H1 (cell line): ENCODE measurements around the gene KCNJ10. TPM values are rescaled to one million over a fixed set of nuclear protein-coding genes. Genes with fewer than 3 reads are reported as not detected.

Experiments
- CTCF ChIA-PET: fragments of 300-600 bp; sonication (Branson Sonifier 250); formaldehyde crosslinking; loops from one replicate; lab custom pipeline; 2021; ENCODE audit not compliant: partially characterized antibody; lab: Charles Lee
- POLR2A ChIA-PET: fragments of 300-600 bp; sonication (Branson Sonifier 250); formaldehyde crosslinking; loops from one replicate; lab custom pipeline; 2021; ENCODE audit warnings: inconsistent platforms; ENCODE audit not compliant: partially characterized antibody; lab: Charles Lee
- DNase-seq, 2 experiments: peaks; one replicate each; pipeline versions ENCODE4 v3.0.0 to v3.0.0-alpha.2; 2010 to 2022; ENCODE audit warnings: low spot score in 2 of 2, low read depth in 1 of 2, mixed read lengths in 1 of 2
- FAIRE-seq: peaks from 2 replicates; lab custom pipeline; 2011; peaks lifted over from hg19 to GRCh38; lab: Jason Lieb, UNC
- H2AFZ ChIP-seq: 2 replicates; pipeline ENCODE4 v1.8.1; 2012; ENCODE audit warnings: low read length, inconsistent platforms
- H2AK5ac ChIP-seq: 2 replicates; pipeline ENCODE4 v1.6.1; 2013; ENCODE audit warnings: low read depth, low read length
- H2BK120ac ChIP-seq: replicated peaks from 2 replicates; pipeline ENCODE3; 2013; ENCODE audit warnings: low read depth, low read length, inconsistent platforms
- H2BK12ac ChIP-seq: 2 replicates; pipeline ENCODE4 v1.6.1; 2013; ENCODE audit warnings: low read depth, low read length
- H2BK15ac ChIP-seq: 2 replicates; pipeline ENCODE4 v1.6.1; 2013; ENCODE audit warnings: low read length
- H2BK20ac ChIP-seq: 2 replicates; pipeline ENCODE4 v1.6.1; 2013; ENCODE audit warnings: low read length
- H2BK5ac ChIP-seq: 2 replicates; pipeline ENCODE4 v1.6.1; 2013; ENCODE audit warnings: low read depth, low read length
- H3K14ac ChIP-seq: 2 replicates; pipeline ENCODE4 v1.6.1; 2013; ENCODE audit warnings: inconsistent platforms; ENCODE audit not compliant: insufficient read length
- H3K18ac ChIP-seq: 2 replicates; pipeline ENCODE4 v1.6.1; 2013; ENCODE audit warnings: low read length; ENCODE audit errors: extremely low read depth
- H3K23ac ChIP-seq: 2 replicates; pipeline ENCODE4 v1.6.1; 2013; ENCODE audit warnings: inconsistent platforms; ENCODE audit not compliant: insufficient read length
- H3K23me2 ChIP-seq: 2 replicates; pipeline ENCODE4 v1.6.1; 2013; ENCODE audit warnings: low read depth, low read length
- H3K27ac ChIP-seq: 2 replicates; pipeline ENCODE4 v1.6.1; 2011; ENCODE audit warnings: low read depth, low read length, inconsistent platforms
- H3K27me3 ChIP-seq, 4 experiments: replicated peaks in 1 of 4; 1 replicate in 1 of 4; 2 replicates in 3 of 4; pipeline versions ENCODE4 v1.6.1 to v1.8.1; 2011 to 2013; ENCODE audit warnings: low read length in 3 of 4, mild to moderate bottlenecking in 3 of 4, inconsistent platforms in 2 of 4, mixed read lengths in 2 of 4, moderate library complexity in 1 of 4; ENCODE audit not compliant: control insufficient read depth in 3 of 4, insufficient read depth in 3 of 4; ENCODE audit errors: extremely low read depth in 1 of 4
- H3K36me3 ChIP-seq, 4 experiments: 2 replicates each; pipeline versions ENCODE4 v1.6.1 to v1.8.1; 2011 to 2013; ENCODE audit warnings: mild to moderate bottlenecking in 4 of 4, low read length in 3 of 4, moderate library complexity in 2 of 4, control low read depth in 1 of 4, inconsistent platforms in 1 of 4; ENCODE audit not compliant: insufficient read depth in 4 of 4, control insufficient read depth in 2 of 4
- H3K4ac ChIP-seq: replicated peaks from 2 replicates; pipeline ENCODE3; 2013; ENCODE audit warnings: low read length, low read depth, mixed read lengths, inconsistent platforms; ENCODE audit not compliant: insufficient read length
- H3K4me1 ChIP-seq, 4 experiments: replicated peaks in 1 of 4; 1 replicate in 1 of 4; 2 replicates in 3 of 4; pipeline versions ENCODE4 v1.6.1 to v1.8.1; 2011 to 2013; ENCODE audit warnings: low read length in 3 of 4, inconsistent platforms in 2 of 4, mixed read lengths in 1 of 4; ENCODE audit not compliant: insufficient read depth in 4 of 4, control insufficient read depth in 3 of 4
- H3K4me2 ChIP-seq, 2 experiments: 2 replicates each; pipeline versions ENCODE4 v1.6.1 to v1.8.1; 2011 to 2013; ENCODE audit warnings: low read depth in 2 of 2, low read length in 2 of 2, control low read depth in 1 of 2, inconsistent platforms in 1 of 2, mild to moderate bottlenecking in 1 of 2; ENCODE audit not compliant: insufficient read depth in 1 of 2
- H3K4me3 ChIP-seq, 4 experiments: fragments of 200-600, 300-600 bp in 1 of 4; sonication (generic), shearing (Covaris generic), sonication (Bioruptor Twin) in 1 of 4; 2 replicates each; pipeline versions ENCODE4 v1.5.1 to v1.8.1; 2011 to 2016; ENCODE audit warnings: low read length in 4 of 4, low read depth in 3 of 4, control low read depth in 2 of 4, inconsistent platforms in 2 of 4, mild to moderate bottlenecking in 2 of 4, mixed read lengths in 1 of 4, moderate library complexity in 1 of 4; ENCODE audit not compliant: insufficient read depth in 2 of 4; ENCODE audit errors: extremely low read depth in 1 of 4
- H3K56ac ChIP-seq: replicated peaks from 2 replicates; pipeline ENCODE3; 2013; ENCODE audit warnings: low read depth, mild to moderate bottlenecking, mixed read lengths, low read length, inconsistent platforms; ENCODE audit not compliant: insufficient read length
- H3K79me1 ChIP-seq: 2 replicates; pipeline ENCODE4 v1.6.1; 2013; ENCODE audit warnings: low read depth, low read length, control low read depth
- H3K79me2 ChIP-seq, 2 experiments: 2 replicates each; pipeline versions ENCODE4 v1.6.1 to v1.8.1; 2012 to 2013; ENCODE audit warnings: low read length in 2 of 2, mild to moderate bottlenecking in 2 of 2, inconsistent platforms in 1 of 2; ENCODE audit not compliant: insufficient read depth in 2 of 2, control insufficient read depth in 1 of 2
- H3K9ac ChIP-seq, 4 experiments: replicated peaks in 1 of 4; 1 replicate in 1 of 4; 2 replicates in 3 of 4; pipeline versions ENCODE4 v1.6.1 to v1.8.1; 2011 to 2013; ENCODE audit warnings: low read depth in 3 of 4, low read length in 3 of 4, control low read depth in 2 of 4, mild to moderate bottlenecking in 2 of 4, moderate library complexity in 2 of 4, inconsistent platforms in 1 of 4; ENCODE audit errors: extremely low read depth in 1 of 4
- H3K9me3 ChIP-seq, 2 experiments: 2 replicates each; pipeline versions ENCODE4 v1.6.1 to v1.8.1; 2012 to 2013; ENCODE audit warnings: mild to moderate bottlenecking in 2 of 2, moderate library complexity in 2 of 2, control low read depth in 1 of 2, inconsistent platforms in 1 of 2, low read depth in 1 of 2, low read length in 1 of 2, mixed read lengths in 1 of 2; ENCODE audit not compliant: insufficient read depth in 2 of 2
- H4K20me1 ChIP-seq, 2 experiments: replicated peaks in 1 of 2; 2 replicates each; pipeline versions ENCODE3 to v1.8.1; 2011 to 2013; ENCODE audit warnings: inconsistent platforms in 2 of 2, low read length in 2 of 2, mild to moderate bottlenecking in 1 of 2; ENCODE audit not compliant: insufficient read depth in 2 of 2, control insufficient read depth in 1 of 2
- H4K5ac ChIP-seq: 2 replicates; pipeline ENCODE4 v1.6.1; 2013; ENCODE audit warnings: low read length, low read depth, mixed read lengths, inconsistent platforms; ENCODE audit not compliant: insufficient read length
- H4K8ac ChIP-seq: 2 replicates; pipeline ENCODE4 v1.8.0; 2013; ENCODE audit warnings: mild to moderate bottlenecking, moderate library complexity, low read length, inconsistent platforms; ENCODE audit not compliant: insufficient read depth; ENCODE audit errors: extremely low read depth
- H4K91ac ChIP-seq: replicated peaks from 2 replicates; pipeline ENCODE3; 2013; ENCODE audit warnings: low read length, mixed read lengths, inconsistent platforms; ENCODE audit not compliant: insufficient read length
- BRCA1 ChIP-seq: IDR thresholded peaks from 2 replicates; pipeline ENCODE4 v1.6.1; 2012; ENCODE audit warnings: low read depth, low read length, improper control_type of control experiment
- EP300 ChIP-seq, 2 experiments: IDR thresholded peaks; 1 replicate in 1 of 2; 2 replicates in 1 of 2; pipeline ENCODE4 v1.6.1; 2011 to 2012; ENCODE audit warnings: low read depth in 2 of 2, low read length in 2 of 2, mild to moderate bottlenecking in 2 of 2, borderline replicate concordance in 1 of 2, inconsistent platforms in 1 of 2, moderate library complexity in 1 of 2
- KDM4A ChIP-seq: IDR thresholded peaks from one replicate; pipeline ENCODE4 v1.7.1; 2012; ENCODE audit warnings: low read depth, mild to moderate bottlenecking, moderate library complexity, low read length, inconsistent platforms; ENCODE audit not compliant: severe bottlenecking
- POLR2AphosphoS5 ChIP-seq: IDR thresholded peaks from 2 replicates; pipeline ENCODE4 v1.6.1; 2011; ENCODE audit warnings: low read depth, low read length
- RAD21 ChIP-seq, 2 experiments: IDR thresholded peaks in 1 of 2; conservative IDR thresholded peaks in 1 of 2; 2 replicates each; pipeline ENCODE4 v1.6.1; 2011; ENCODE audit warnings: low read depth in 2 of 2, low read length in 2 of 2, improper control_type of control experiment in 1 of 2, inconsistent platforms in 1 of 2, mild to moderate bottlenecking in 1 of 2, moderate library complexity in 1 of 2
- RXRA ChIP-seq: IDR thresholded peaks from 2 replicates; pipeline ENCODE4 v1.6.1; 2011; ENCODE audit warnings: low read depth, mild to moderate bottlenecking, low read length, moderate library complexity; ENCODE audit not compliant: insufficient read depth
- SP1 ChIP-seq: IDR thresholded peaks from 2 replicates; pipeline ENCODE4 v1.6.1; 2011; ENCODE audit warnings: low read depth, low read length
- TAF1 ChIP-seq: IDR thresholded peaks from 2 replicates; pipeline ENCODE4 v1.6.1; 2011; ENCODE audit warnings: mild to moderate bottlenecking, low read depth, low read length
- TAF7 ChIP-seq: optimal IDR thresholded peaks from 2 replicates; pipeline ENCODE3; 2011; ENCODE audit warnings: low read depth, mild to moderate bottlenecking, inconsistent platforms, low read length, moderate library complexity, borderline replicate concordance
- ZNF274 ChIP-seq: IDR thresholded peaks from 2 replicates; pipeline ENCODE4 v1.7.0; 2012; ENCODE audit warnings: low read length, borderline replicate concordance; ENCODE audit errors: extremely low read depth
- WGBS, 2 experiments: shearing (Covaris generic) in 1 of 2; methylation state at CpG; one replicate each; pipeline versions ENCODE4 v1.1.6 to v1.1.7; 2013 to 2015; ENCODE audit warnings: low lambda C conversion rate in 2 of 2, mixed read lengths in 2 of 2, inconsistent platforms in 1 of 2, low coverage in 1 of 2, missing lambda C conversion rate in 1 of 2; ENCODE audit not compliant: insufficient replicate concordance in 2 of 2, insufficient coverage in 1 of 2, insufficient read length in 1 of 2; ENCODE audit errors: extremely low coverage in 1 of 2, missing lambda C conversion rate in 1 of 2; 5-methylcytosine and 5-hydroxymethylcytosine counted together
- polyA plus RNA-seq, 7 experiments: library from polyadenylated mRNA; depleted of rRNA in 3 of 7; stranded (reverse) in 5 of 7; unstranded in 2 of 7; fragments of >200 nt in 5 of 7; fragments of 200-250 nt in 2 of 7; gene quantifications; 1 replicate in 5 of 7; 2 replicates in 1 of 7; 4 replicates in 1 of 7; pipeline versions ENCODE4 v1.2.1 to v1.2.3, GENCODE V29; 2011 to 2013; ENCODE audit warnings: missing spikeins in 2 of 7, mixed read lengths in 2 of 7
- total RNA-seq: library from RNA; stranded (reverse); fragmentation: NEBNext Ultra II Directional; extraction: Animal tissue kit (Norgen Biotek cat#: 25700); gene quantifications from 2 replicates; pipeline ENCODE4 v1.2.1, GENCODE V29; 2021

Gene KCNJ10
- total and polyA plus RNA-seq, 2 of the 8 experiments (the other 6 are each of a cell fraction or from before 2014, with no cell fraction given): 1.7 to 2.4 TPM

DNA sequence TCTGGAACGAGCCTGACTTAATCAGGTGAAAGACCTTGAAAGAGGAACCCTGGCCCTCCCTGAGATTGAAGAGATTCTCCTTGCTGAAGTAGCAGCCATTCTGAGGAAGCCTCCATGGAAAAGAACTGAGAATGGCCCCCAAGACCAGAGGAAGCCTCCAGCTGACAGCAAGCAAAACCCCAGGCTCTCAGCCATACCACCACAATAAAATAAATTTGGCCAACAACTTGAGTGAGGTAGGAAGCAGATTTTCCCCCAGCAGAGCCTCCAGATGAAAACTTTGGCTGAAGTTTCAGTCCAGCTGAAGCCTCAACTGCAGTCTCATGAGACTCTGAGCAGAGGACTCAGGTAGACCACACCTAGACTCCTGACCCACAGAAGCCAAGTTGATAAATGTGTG is 82.0 kb downstream of the KCNJ10 start:
- Histone ChIP-seq H4K8ac (no peak overlapping the region), H4K5ac (no peak overlapping the region), H4K91ac (no peak overlapping the region), H3K36me3 (no peaks in the 10 kb centered on the region), H3K56ac (no peak overlapping the region), H3K18ac (no peak overlapping the region), H3K4ac (no peak overlapping the region), H3K79me1 (no peaks in the 10 kb centered on the region), H2AFZ (no peak overlapping the region), H3K79me2 (no peaks in the 10 kb centered on the region), H2BK15ac (no peak overlapping the region), H3K4me3 (no peak overlapping the region), H4K20me1 (no peaks in the 10 kb centered on the region), H2AK5ac (no peak overlapping the region), H3K23me2 (no peaks in the 10 kb centered on the region; the same call in 1 of the 2 replicates), H2BK5ac (no peak overlapping the region), H3K14ac (no peak overlapping the region), H2BK20ac (no peak overlapping the region), H3K27me3 (no peaks in the 10 kb centered on the region), H2BK12ac (no peak overlapping the region), H3K9ac (no peak overlapping the region), H3K9me3 (peaks cover 0 to 5% of the 10 kb centered on the region in 2 experiments; a peak in 1 of 4 replicates), H3K27ac (no peak overlapping the region), H3K4me1 (0 out of 7 replicates have a peak, but pooled peaks cover 0 to 2% (median 0%) of the 10 kb centered on the region in 4 experiments), H2BK120ac (no peak overlapping the region), H3K23ac (no peak overlapping the region), H3K4me2 (no peak overlapping the region)
- DNase-seq (no peak), FAIRE-seq (no peak)
- TF ChIP-seq SP1: no peak
- TF ChIP-seq RXRA: no peak
- no peak for TF ChIP-seq KDM4A
- no peak for TF ChIP-seq ZNF274
- TF ChIP-seq RAD21 (IDR thresholded peaks at IDR 0.05 in 1 of 2, conservative IDR thresholded peaks at IDR 0.05 in 1 of 2; ENCODE audit: low read depth in 2 of 2, low read length in 2 of 2): no peak
- TF ChIP-seq TAF7: no peak
- TF ChIP-seq TAF1: no peak
- TF ChIP-seq BRCA1: no peak
- TF ChIP-seq EP300 (IDR thresholded peaks at IDR 0.05; ENCODE audit: borderline replicate concordance in 1 of 2, low read depth in 2 of 2, low read length in 2 of 2): no peak
- TF ChIP-seq POLR2AphosphoS5: no peak
- WGBS, 2 experiments: 93% methylated on average over 1 of the region's 1 CpG; no CpG with 5 or more reads in 1 of the 2 experiments
- ChIA-PET POLR2A (no interaction called here), CTCF (interaction anchor here (1.4 to 8.9 kb wide), 2 partner anchors 16 to 51 kb away, joined by 4 to 98 read pairs; no protein-coding TSS in a partner anchor)
